GM18502 (cell line): ENCODE results near the gene EIF4E1B.
"Not testable (repeated sequence)": the region's sequence is repeated elsewhere in the genome, so short reads cannot be mapped to it uniquely, and the experiment has no call there.

Experiments used
- ATAC-seq: cut with Tn5 transposase; IDR thresholded peaks from one replicate; pipeline ENCODE4 v1.9.1; 2021; ENCODE audit warnings: mild to moderate bottlenecking; ENCODE audit not compliant: unreplicated experiment, poor library complexity

Gene EIF4E1B

GRCh38 chr5:176629853-176630680 is at the start of gene EIF4E1B, which contains the start of gene SNCB:
TSS of gene EIF4E1B (plus strand) at chr5:176630675. CDS start at chr5:176642788, 12,113 bp downstream.
TSS of gene SNCB (minus strand) at chr5:176630534. CDS start at chr5:176629654, 880 bp downstream.
- peak; percentile 75 for ATAC-seq

- no peak for ATAC-seq
These were observed 49.1 kb upstream of the EIF4E1B start for GRCh38 chr5:176581361-176581760.

- ATAC-seq: no peak
These were observed 47.4 kb upstream of the EIF4E1B start for GRCh38 chr5:176583076-176583475.

GRCh38 chr5:176587398-176587797 is 43.1 kb upstream of the EIF4E1B start:
- no peak for ATAC-seq

GRCh38 chr5:176588297-176588696 is 42.2 kb upstream of the EIF4E1B start:
- ATAC-seq: no peak

- no peak for ATAC-seq
These were observed 41.3 kb upstream of the EIF4E1B start for GRCh38 chr5:176589039-176589769.

GRCh38 chr5:176590035-176590717 is 40.3 kb upstream of the EIF4E1B start:
- ATAC-seq: no peak

GRCh38 chr5:176591667-176592066 is 38.8 kb upstream of the EIF4E1B start:
- not testable (repeated sequence) for ATAC-seq

GRCh38 chr5:176592573-176592972 is 37.9 kb upstream of the EIF4E1B start:
- no peak for ATAC-seq

GRCh38 chr5:176593273-176593869 is 37.1 kb upstream of the EIF4E1B start:
- no peak for ATAC-seq

GRCh38 chr5:176594554-176594953 is 35.9 kb upstream of the EIF4E1B start:
- no peak for ATAC-seq

- ATAC-seq: no peak
These were observed 35.0 kb upstream of the EIF4E1B start for GRCh38 chr5:176595386-176595943.

GRCh38 chr5:176596069-176596644 is 34.3 kb upstream of the EIF4E1B start:
- ATAC-seq: peak; percentile 4

- peak; percentile 71 for ATAC-seq
These were observed 33.6 kb upstream of the EIF4E1B start for GRCh38 chr5:176596689-176597416.

GRCh38 chr5:176597417-176598389 is 32.8 kb upstream of the EIF4E1B start:
- ATAC-seq: no peak

GRCh38 chr5:176599749-176600430 is 30.6 kb upstream of the EIF4E1B start:
- not testable (repeated sequence) for ATAC-seq

- no peak for ATAC-seq
These were observed 28.5 kb upstream of the EIF4E1B start for GRCh38 chr5:176601901-176602482.
